MG63 (cell line): ENCODE results near the gene ANKRD50. TPM values are rescaled to one million over a fixed set of nuclear protein-coding genes. Genes with fewer than 3 reads are reported as not detected.

Source experiments
- DNase-seq: peaks from one replicate; pipeline ENCODE4 v3.0.0-alpha.2; 2020
- H3K27me3 ChIP-seq: fragments of 250-450 bp; sonication (Bioruptor Pico); 2 replicates; pipeline ENCODE4 v1.5.1; 2020; ENCODE audit warnings: mild to moderate bottlenecking, moderate library complexity
- H3K36me3 ChIP-seq: fragments of 250-450 bp; sonication (Bioruptor Pico); 2 replicates; pipeline ENCODE4 v1.5.1; 2020; ENCODE audit warnings: mild to moderate bottlenecking, moderate library complexity
- H3K4me3 ChIP-seq: fragments of 250-450 bp; sonication (Bioruptor Pico); 2 replicates; pipeline ENCODE4 v1.5.1; 2020; ENCODE audit warnings: mild to moderate bottlenecking, moderate library complexity
- H3K9me3 ChIP-seq: fragments of 250-450 bp; sonication (Bioruptor Pico); 2 replicates; pipeline ENCODE4 v1.5.1; 2020; ENCODE audit warnings: mild to moderate bottlenecking, moderate library complexity
- total RNA-seq: library from RNA; depleted of rRNA; stranded (reverse); fragments of >200 nt; shearing (Covaris generic); gene quantifications from 2 replicates; pipeline ENCODE4 v1.2.3, GENCODE V29; 2014; ENCODE audit warnings: low replicate concordance; rRNA removed

ANKRD50 gene
- 4.4 and 6.9 TPM in 2 replicates for total RNA-seq

GRCh38 chr4:124712372-124713184 is at the start of gene ANKRD50:
TSS of gene ANKRD50 (minus strand) at chr4:124712732. CDS start at chr4:124710511, 2,221 bp downstream.
- DNase-seq, result peak; percentile 96
- peak within 1 kb of the TSS; percentile 61 for H3K4me3 ChIP-seq
- H3K27me3 ChIP-seq, result no peaks in the 10 kb centered on the region
- peaks cover 3% of the 10 kb centered on the region; the same call in 1 of the 2 replicates for H3K36me3 ChIP-seq
- H3K9me3 ChIP-seq, result no peaks in the 10 kb centered on the region

DNA sequence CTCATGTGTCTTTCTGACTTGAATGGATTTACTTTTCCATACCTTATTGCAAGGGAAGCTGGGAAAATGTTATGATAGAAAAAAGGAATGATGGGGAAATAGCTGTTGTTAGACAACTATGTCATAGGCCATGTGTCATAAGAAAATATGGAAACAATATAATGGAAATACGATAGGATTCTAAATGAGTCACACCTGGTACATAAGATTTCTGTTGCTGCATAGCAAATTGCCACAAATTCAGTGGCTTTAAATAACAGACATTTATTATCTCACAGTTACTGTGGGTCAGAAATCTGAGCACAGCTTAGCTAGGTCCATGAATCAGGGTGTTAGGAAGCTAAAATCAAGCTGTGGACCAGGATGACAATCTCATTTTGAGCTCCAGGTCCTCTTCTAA is 44.6 kb upstream of the ANKRD50 start:
- Histone ChIP-seq H3K36me3 (no peaks in the 10 kb centered on the region), H3K9me3 (no peaks in the 10 kb centered on the region), H3K27me3 (no peaks in the 10 kb centered on the region), H3K4me3 (no peak overlapping the region)
- no peak for DNase-seq

DNA sequence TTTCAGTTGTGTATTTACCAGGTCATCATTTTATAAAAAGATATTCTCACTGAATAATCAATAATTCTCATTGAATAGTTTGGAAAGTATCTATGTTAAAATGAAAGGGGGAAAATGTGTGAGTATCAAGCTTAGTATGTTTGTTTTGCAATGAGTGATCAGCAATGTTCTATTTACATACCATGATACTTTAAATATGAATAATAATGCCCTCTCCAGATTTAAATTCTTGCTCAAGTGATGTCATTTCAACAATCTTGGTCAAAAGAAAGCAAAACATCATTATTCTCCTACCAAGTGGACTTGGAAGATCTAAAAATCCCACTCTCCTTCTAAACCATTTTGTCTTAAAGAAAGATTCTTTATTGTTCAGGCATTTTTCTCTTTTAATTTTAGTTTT is 42.1 kb upstream of the ANKRD50 start:
- no peak overlapping the region for H3K4me3 ChIP-seq
- no peaks in the 10 kb centered on the region for H3K27me3 ChIP-seq
- no peak for DNase-seq
- H3K36me3 ChIP-seq, result no peaks in the 10 kb centered on the region
- no peaks in the 10 kb centered on the region for H3K9me3 ChIP-seq

- H3K27me3 ChIP-seq, result no peaks in the 10 kb centered on the region
- no peak overlapping the region for H3K4me3 ChIP-seq
- H3K9me3 ChIP-seq, result no peaks in the 10 kb centered on the region
- no peaks in the 10 kb centered on the region for H3K36me3 ChIP-seq
- peak; percentile 4 for DNase-seq
These were observed 41.5 kb upstream of the ANKRD50 start for GRCh38 chr4:124753941-124754581.

DNA sequence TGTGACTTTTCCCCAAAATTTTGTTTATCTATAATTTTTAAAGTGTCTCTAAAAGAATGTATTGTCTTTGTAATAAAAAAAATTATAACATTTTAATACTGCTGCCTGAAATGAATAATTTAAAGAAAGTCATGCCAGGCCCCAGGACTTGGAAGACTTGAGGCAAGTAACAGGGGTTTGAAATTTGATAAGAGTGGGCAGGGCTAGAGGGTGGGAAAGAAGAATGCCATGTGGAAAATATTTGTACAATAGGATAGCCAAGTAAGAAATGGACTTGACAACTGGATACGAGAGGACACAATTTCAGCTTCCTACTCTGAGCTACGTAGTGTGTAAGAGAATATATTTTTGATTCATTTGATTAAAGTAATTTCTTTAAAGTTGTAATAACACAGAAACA is 36.9 kb upstream of the ANKRD50 start:
- no peak for DNase-seq
- Histone ChIP-seq H3K36me3 (no peaks in the 10 kb centered on the region), H3K27me3 (no peaks in the 10 kb centered on the region), H3K9me3 (no peaks in the 10 kb centered on the region), H3K4me3 (no peak overlapping the region)

DNA sequence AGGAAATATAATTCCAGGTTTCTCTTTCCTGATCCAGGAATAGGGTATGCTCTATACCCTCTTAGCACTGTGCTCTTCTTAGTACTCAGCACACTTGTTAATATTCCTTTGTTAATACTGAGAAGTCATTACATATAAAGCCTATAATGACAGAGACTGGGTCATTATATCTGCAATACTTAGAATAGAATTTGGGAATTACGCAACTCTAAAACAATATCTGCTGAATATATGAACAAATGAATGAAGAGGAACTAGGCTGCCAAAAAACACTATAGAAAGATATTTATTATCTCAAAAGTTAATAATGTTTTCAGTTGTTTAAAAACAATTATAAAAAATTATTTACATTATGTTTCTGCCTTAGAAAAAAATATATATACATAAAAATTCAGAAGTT is 36.4 kb upstream of the ANKRD50 start:
- H3K27me3 ChIP-seq, result no peaks in the 10 kb centered on the region
- H3K36me3 ChIP-seq, result no peaks in the 10 kb centered on the region
- H3K9me3 ChIP-seq, result no peaks in the 10 kb centered on the region
- no peak overlapping the region for H3K4me3 ChIP-seq
- no peak for DNase-seq

GRCh38 chr4:124745985-124746801 is 33.7 kb upstream of the ANKRD50 start:
- H3K9me3 ChIP-seq, result no peaks in the 10 kb centered on the region
- H3K36me3 ChIP-seq, result no peaks in the 10 kb centered on the region
- no peak for DNase-seq
- H3K27me3 ChIP-seq, result no peaks in the 10 kb centered on the region
- no peak overlapping the region for H3K4me3 ChIP-seq

DNA sequence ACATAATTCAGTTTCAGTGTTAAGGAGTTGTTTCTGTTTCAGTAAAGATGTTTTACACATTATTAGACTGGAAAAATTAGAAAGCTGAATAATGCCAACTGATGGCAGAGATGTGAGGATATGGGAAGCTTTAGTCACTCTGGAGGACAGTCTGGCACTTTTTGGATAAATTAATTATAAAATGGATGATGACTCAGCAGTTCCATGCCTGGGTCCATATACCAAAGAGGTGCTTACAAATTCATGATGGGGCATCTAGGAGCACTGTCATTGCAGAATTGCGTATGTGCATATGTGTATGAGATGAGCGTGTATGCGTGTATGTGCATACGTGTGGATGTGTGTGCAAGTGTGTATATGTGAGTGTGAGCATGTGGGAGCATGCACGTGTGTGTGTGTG is 31.2 kb upstream of the ANKRD50 start:
- H3K27me3 ChIP-seq, result no peaks in the 10 kb centered on the region
- no peak overlapping the region for H3K4me3 ChIP-seq
- no peak for DNase-seq
- H3K36me3 ChIP-seq, result no peaks in the 10 kb centered on the region
- H3K9me3 ChIP-seq, result no peaks in the 10 kb centered on the region

GRCh38 chr4:124740501-124740900 is 28.0 kb upstream of the ANKRD50 start:
- Histone ChIP-seq H3K9me3 (no peaks in the 10 kb centered on the region), H3K36me3 (no peaks in the 10 kb centered on the region), H3K4me3 (no peak overlapping the region), H3K27me3 (no peaks in the 10 kb centered on the region)
- DNase-seq, result no peak

GRCh38 chr4:124738994-124739393 is 26.5 kb upstream of the ANKRD50 start:
- H3K27me3 ChIP-seq, result no peaks in the 10 kb centered on the region
- H3K36me3 ChIP-seq, result no peaks in the 10 kb centered on the region
- no peaks in the 10 kb centered on the region for H3K9me3 ChIP-seq
- DNase-seq, result no peak
- no peak overlapping the region for H3K4me3 ChIP-seq

DNA sequence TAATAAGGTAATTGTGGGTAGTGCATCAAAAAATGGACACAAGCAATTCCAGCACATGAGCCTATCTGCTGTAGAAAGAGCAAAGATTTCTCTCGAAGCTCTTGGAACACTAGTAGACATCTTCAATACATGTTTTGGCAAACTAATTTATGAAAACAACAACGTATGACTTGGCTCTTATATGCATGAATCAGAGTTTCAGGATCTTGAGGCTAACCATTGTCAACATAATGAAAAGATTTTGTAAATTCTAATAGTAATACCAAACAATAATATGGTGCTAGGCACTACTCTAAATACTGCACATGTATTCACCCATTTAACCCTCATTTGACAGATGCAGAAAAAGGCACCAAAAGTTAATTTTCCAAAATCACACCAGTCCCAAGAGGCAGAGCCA is 25.1 kb upstream of the ANKRD50 start:
- Histone ChIP-seq H3K36me3 (no peaks in the 10 kb centered on the region), H3K27me3 (no peaks in the 10 kb centered on the region), H3K9me3 (no peaks in the 10 kb centered on the region), H3K4me3 (no peak overlapping the region)
- no peak for DNase-seq

DNA sequence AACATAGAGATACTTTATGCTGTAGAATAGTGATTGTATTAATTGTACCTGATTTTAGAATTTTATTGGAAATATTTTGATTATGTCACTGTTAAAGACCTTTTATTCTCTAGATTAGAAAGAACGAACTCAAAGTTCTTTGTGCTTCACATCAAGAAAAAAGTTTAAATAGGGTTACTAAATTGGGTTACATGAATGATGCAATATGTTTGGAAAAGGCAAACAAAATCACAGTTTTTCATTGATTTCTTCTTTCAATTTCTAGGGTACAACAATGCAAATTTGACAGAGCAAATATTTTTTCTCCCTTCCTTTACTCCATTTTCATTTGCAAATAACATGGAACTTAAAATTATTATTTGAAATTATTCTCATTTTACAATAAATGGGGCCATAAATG is 24.0 kb upstream of the ANKRD50 start:
- Histone ChIP-seq H3K27me3 (no peaks in the 10 kb centered on the region), H3K4me3 (no peak overlapping the region), H3K36me3 (no peaks in the 10 kb centered on the region), H3K9me3 (no peaks in the 10 kb centered on the region)
- DNase-seq, result no peak

GRCh38 chr4:124727331-124727890 is 14.9 kb upstream of the ANKRD50 start:
- DNase-seq, result no peak
- Histone ChIP-seq H3K27me3 (no peaks in the 10 kb centered on the region), H3K36me3 (no peaks in the 10 kb centered on the region), H3K9me3 (no peaks in the 10 kb centered on the region), H3K4me3 (no peak overlapping the region)

DNA sequence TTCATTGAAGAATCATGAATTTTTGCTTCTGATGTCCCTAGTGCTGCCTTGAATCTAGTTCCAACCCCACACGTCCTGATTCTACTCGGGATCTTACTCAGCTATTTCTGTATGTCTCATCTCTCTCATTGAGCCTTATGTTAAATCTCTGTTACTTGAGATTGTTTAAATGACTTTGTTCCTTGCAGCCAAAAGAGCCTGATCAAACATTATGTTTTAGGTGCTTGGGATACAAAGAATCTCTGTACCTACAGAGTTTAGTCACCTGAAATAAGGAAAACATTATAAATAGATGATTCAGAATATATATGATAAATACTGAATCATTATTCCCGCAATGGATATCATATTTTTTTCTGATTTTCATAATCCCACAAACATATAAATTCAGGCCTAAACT is 13.7 kb upstream of the ANKRD50 start:
- H3K36me3 ChIP-seq, result no peaks in the 10 kb centered on the region
- no peak for DNase-seq
- no peak overlapping the region for H3K4me3 ChIP-seq
- no peaks in the 10 kb centered on the region for H3K27me3 ChIP-seq
- H3K9me3 ChIP-seq, result no peaks in the 10 kb centered on the region

DNA sequence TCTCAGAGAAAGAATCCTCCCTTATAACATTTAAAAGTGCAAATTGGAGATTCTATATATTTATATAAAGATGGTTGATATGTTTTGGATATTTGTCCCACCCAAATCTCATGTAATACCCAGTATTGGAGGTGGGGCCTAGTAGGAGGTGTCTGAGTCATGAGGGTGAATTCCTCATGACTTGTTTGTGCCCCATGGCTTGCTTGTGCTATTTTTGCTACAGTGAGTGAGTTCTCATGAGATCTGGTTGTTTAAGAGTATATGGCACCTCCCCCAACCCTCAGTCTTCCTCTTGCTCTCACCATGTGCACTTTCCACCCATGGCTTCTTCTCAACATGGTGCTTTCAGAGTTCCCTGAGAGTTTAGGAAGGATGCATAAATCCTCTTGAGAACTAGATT is 9.5 kb upstream of the ANKRD50 start:
- no peaks in the 10 kb centered on the region for H3K9me3 ChIP-seq
- no peak overlapping the region for H3K4me3 ChIP-seq
- no peaks in the 10 kb centered on the region for H3K27me3 ChIP-seq
- DNase-seq, result no peak
- no peaks in the 10 kb centered on the region for H3K36me3 ChIP-seq

DNA sequence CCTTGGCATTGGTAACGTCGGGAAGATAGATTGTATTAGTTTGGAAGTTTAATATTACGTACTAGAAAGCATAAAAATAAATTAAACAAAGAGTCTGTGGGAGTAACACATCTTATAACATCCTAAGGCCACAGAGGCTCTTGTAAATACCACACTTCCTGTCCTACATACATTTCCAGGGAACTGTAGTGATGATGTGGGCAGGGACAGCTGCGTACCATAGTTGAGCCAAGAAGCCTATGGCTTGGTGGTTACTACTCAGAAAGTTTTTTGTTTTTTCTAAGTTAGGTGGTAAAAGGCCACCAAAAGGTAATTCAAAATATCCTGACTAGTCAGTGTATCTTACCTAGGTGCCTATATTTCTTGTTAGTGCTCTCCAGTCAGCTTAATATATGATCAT is 4.6 kb upstream of the ANKRD50 start:
- Histone ChIP-seq H3K27me3 (no peaks in the 10 kb centered on the region), H3K4me3 (no peak overlapping the region), H3K9me3 (no peaks in the 10 kb centered on the region), H3K36me3 (no peaks in the 10 kb centered on the region)
- no peak for DNase-seq

DNA sequence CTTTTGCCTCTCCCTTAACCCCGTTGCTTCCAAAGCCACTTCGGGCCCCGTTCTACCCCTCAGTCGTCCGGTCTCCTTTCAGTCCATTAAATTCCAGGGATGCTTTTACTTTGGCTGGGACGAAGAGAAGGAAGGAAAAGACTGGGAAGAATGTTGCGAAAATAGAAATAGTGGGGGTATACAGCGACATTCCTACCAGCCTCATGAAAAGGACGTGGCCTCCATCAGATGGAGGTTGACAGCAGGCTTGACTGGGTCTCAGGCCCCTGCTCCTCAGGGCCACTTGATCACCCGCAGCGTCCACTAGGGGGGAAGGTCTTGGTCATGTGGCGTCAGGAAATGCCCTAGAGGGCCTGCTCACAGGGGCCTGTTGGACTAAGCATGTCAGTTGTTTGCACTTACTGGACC is 657 bp upstream of the ANKRD50 start:
- Histone ChIP-seq H3K9me3 (no peaks in the 10 kb centered on the region), H3K27me3 (no peaks in the 10 kb centered on the region), H3K4me3 (peak overlapping the region; percentile 61), H3K36me3 (no peaks in the 10 kb centered on the region; the same call in 1 of the 2 replicates)
- DNase-seq, result peak; percentile 86
